ENCODE measurements around the gene EDIL3.

DNA sequence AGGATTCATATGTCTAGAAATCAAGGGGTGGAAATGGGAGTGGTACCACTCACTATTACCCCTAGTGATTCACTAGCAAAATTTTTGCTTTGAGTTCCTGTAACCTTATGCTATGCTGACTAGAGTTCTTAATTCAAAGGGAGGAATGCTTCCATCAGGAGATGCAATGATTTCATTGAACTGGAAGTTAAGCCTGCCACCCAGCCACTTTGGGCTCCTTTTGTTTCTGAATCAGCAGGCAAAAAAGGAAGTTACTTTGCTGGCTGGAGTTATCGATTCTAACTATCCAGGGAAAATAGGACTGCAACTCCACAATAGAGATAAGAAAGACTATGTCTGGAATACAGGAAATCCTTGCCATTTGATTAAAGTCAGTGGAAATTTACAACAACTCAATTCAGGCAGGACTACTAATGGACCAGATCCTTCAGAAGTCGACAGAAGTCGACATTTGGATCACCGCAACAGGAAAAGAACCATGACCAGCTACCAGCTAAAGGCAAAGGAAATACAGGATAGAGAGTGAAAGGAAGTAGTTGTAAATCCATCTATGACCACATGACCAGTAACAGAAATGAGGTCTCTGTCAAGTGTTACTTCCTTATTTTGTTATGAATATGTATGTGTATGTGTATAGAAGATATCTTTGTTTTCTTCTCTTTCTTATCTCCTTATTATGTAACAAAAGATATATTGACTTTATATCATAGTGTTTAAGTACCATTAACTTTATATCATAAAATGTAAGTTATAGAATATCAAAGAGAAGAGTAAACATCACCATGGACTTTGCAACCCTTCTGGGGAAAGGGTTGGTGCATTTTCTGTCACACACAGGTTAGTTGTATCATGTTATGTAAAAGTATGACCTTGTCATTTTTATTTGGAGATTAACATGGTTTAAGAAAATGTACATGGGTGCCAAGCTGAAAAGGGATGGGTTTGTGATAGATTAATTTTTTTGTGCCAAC lies 465.3 kb downstream of the EDIL3 start:
- TF ChIP-seq, protein P1, sequence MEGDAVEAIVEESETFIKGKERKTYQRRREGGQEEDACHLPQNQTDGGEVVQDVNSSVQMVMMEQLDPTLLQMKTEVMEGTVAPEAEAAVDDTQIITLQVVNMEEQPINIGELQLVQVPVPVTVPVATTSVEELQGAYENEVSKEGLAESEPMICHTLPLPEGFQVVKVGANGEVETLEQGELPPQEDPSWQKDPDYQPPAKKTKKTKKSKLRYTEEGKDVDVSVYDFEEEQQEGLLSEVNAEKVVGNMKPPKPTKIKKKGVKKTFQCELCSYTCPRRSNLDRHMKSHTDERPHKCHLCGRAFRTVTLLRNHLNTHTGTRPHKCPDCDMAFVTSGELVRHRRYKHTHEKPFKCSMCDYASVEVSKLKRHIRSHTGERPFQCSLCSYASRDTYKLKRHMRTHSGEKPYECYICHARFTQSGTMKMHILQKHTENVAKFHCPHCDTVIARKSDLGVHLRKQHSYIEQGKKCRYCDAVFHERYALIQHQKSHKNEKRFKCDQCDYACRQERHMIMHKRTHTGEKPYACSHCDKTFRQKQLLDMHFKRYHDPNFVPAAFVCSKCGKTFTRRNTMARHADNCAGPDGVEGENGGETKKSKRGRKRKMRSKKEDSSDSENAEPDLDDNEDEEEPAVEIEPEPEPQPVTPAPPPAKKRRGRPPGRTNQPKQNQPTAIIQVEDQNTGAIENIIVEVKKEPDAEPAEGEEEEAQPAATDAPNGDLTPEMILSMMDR (IDR thresholded peaks at IDR 0.05), result no peak
- no peak for TF ChIP-seq POLR2A (IDR thresholded peaks at IDR 0.05)
